ENCODE data around the gene TSPYL2.

DNA sequence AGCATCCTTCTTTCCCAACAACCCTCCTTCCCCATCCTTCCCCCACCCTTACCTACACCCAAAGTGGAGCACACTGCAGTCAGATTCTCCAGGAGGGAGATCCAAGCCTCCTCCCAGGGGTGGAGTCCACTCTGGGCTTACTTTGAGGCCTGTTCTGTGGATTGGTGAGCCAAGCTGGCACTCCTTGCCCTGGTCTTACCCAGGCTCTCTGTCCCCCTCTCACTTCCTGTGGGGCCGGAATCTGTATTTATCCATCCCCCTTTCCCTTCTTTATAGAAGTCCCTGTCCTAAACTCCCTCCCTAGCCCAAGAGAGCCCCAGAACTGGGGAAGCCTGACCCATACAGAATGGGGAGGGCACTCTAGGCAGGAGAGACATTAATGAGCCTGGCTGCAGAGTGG is 3.2 kb upstream of the TSPYL2 start:
- TF ChIP-seq ZNF70 (CRISPR knock-in tag; IDR thresholded peaks at IDR 0.05) (no peak), PATZ1 (CRISPR knock-in tag; IDR thresholded peaks at IDR 0.05; ENCODE audit: borderline replicate concordance) (no peak), RARB (CRISPR knock-in tag; IDR thresholded peaks at IDR 0.05) (no peak), CSRNP3 (CRISPR knock-in tag; IDR thresholded peaks at IDR 0.05) (no peak), POU6F1 (CRISPR knock-in tag; IDR thresholded peaks at IDR 0.05; ENCODE audit: borderline replicate concordance, low read depth) (no peak), ZC3H10 (CRISPR knock-in tag; IDR thresholded peaks at IDR 0.05) (no peak)

Measured in SK-N-SH treated with all-trans-retinoic acid at 6 μM for 48 hours (cell line).